WI38 (cell line): ENCODE measurements around the gene NCBP3.
"Not testable (repeated sequence)": the region's sequence is repeated elsewhere in the genome, so short reads cannot be mapped to it uniquely, and the experiment has no call there.

Experiments
- H3K4me3 ChIP-seq: 2 replicates; pipeline ENCODE4 v1.5.1; 2011; ENCODE audit warnings: low read depth, mild to moderate bottlenecking, control low read depth, low read length
- TF ChIP-seq, protein P1 (sequence below): IDR thresholded peaks from 2 replicates; pipeline ENCODE4 v1.5.1; 2012; ENCODE audit warnings: low read depth, mild to moderate bottlenecking, control low read depth, low read length

Gene NCBP3

GRCh38 chr17:3860939-3861700 lies 15.1 kb upstream of the NCBP3 start:
- H3K4me3 ChIP-seq = no peak overlapping the region
- TF ChIP-seq, protein P1, sequence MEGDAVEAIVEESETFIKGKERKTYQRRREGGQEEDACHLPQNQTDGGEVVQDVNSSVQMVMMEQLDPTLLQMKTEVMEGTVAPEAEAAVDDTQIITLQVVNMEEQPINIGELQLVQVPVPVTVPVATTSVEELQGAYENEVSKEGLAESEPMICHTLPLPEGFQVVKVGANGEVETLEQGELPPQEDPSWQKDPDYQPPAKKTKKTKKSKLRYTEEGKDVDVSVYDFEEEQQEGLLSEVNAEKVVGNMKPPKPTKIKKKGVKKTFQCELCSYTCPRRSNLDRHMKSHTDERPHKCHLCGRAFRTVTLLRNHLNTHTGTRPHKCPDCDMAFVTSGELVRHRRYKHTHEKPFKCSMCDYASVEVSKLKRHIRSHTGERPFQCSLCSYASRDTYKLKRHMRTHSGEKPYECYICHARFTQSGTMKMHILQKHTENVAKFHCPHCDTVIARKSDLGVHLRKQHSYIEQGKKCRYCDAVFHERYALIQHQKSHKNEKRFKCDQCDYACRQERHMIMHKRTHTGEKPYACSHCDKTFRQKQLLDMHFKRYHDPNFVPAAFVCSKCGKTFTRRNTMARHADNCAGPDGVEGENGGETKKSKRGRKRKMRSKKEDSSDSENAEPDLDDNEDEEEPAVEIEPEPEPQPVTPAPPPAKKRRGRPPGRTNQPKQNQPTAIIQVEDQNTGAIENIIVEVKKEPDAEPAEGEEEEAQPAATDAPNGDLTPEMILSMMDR = no peak

GRCh38 chr17:3859940-3860339 lies 13.9 kb upstream of the NCBP3 start:
- TF ChIP-seq, protein P1 = no peak
- no peak overlapping the region for H3K4me3 ChIP-seq

DNA sequence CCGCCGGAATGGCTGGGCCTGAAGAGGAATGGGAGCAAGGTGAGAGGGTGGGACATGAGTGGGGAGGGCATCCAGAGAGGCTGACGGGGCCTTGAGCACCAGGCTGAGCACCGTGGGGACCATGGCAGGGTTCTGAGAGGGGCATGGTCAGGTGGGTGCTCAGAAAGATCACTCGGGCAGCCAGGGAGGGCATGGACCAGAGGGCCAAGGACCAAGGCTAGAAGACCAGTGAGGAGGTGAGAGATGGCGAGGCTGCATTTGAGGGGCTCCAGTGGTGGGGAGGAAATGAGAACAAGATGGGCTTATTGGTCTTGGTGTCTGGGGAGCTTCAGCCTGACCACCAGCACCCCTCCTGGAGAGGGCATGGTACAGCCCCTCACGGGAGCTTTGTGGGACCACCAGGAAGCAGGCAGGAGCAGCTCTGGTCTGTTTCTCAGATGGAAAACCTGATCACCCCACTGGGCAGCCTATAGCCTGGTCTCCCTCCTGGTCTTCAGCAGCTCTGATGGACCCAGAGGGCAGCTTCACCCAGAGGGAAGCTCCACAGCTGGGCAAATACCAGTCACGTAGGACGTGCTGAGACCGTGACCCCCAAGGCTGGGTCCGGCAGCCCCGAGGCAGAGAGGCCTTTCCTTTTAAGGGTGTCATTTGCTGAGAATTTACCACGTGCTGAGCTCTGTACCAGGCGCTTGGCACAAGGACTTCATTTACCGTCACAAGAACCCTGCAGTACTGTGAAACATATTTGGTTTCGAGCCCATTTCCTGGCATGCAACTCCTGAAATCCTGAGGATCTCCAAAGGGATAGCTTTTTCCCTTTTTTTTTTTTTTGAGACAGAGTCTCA lies 11.4 kb upstream of the NCBP3 start:
- TF ChIP-seq, protein P1 = no peak
- no peak overlapping the region for H3K4me3 ChIP-seq

DNA sequence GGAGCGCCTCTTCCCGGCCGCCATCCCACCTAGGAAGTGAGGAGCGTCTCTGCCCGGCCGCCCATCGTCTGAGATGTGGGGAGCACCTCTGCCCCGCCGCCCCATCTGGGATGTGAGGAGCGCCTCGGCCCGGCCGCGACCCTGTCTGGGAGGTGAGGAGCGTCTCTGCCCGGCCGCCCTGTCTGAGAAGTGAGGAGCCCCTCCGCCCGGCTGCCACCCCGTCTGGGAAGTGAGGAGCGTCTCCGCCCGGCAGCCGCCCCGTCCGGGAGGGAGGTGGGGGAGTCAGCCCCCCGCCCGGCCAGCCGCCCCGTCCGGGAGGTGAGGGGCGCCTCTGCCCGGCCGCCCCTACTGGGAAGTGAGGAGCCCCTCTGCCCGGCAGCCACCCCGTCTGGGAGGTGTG lies 8.2 kb upstream of the NCBP3 start:
- not testable (repeated sequence) for H3K4me3 ChIP-seq

DNA sequence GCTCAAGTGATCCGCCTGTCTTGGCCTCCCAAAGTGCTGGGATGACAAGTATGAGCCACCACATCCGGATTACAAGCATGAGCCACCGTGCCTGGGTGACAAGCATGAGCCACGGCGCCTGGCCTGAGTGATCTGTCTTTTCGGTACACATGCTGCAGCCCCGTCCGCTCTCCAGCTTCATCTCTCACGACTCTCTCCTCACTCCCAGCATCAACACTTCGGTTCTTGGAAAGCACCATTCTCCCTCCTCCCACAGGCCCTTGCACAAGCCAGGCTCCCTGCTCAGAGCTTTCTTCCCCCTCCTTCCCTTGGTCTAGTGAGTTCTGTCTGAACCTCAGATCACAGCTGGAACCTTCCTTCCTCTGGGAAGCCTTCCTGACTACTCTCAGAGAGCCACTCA lies 6.5 kb upstream of the NCBP3 start:
- TF ChIP-seq, protein P1 = no peak
- no peak overlapping the region for H3K4me3 ChIP-seq

- no peak overlapping the region for H3K4me3 ChIP-seq
- TF ChIP-seq, protein P1 = no peak
Observed at GRCh38 chr17:3851461-3852100, 5.5 kb upstream of the NCBP3 start.

- TF ChIP-seq, protein P1 = no peak
- no peak overlapping the region for H3K4me3 ChIP-seq
Observed at GRCh38 chr17:3848229-3848835, 2.3 kb upstream of the NCBP3 start.
